ENCODE measurements around the gene NTRK2. TPM values are rescaled to one million over a fixed set of nuclear protein-coding genes. Genes with fewer than 3 reads are reported as not detected.

Gene NTRK2
- total and polyA plus RNA-seq, 4 donors, result 0.26 to 1.4 (median 0.56) TPM

DNA sequence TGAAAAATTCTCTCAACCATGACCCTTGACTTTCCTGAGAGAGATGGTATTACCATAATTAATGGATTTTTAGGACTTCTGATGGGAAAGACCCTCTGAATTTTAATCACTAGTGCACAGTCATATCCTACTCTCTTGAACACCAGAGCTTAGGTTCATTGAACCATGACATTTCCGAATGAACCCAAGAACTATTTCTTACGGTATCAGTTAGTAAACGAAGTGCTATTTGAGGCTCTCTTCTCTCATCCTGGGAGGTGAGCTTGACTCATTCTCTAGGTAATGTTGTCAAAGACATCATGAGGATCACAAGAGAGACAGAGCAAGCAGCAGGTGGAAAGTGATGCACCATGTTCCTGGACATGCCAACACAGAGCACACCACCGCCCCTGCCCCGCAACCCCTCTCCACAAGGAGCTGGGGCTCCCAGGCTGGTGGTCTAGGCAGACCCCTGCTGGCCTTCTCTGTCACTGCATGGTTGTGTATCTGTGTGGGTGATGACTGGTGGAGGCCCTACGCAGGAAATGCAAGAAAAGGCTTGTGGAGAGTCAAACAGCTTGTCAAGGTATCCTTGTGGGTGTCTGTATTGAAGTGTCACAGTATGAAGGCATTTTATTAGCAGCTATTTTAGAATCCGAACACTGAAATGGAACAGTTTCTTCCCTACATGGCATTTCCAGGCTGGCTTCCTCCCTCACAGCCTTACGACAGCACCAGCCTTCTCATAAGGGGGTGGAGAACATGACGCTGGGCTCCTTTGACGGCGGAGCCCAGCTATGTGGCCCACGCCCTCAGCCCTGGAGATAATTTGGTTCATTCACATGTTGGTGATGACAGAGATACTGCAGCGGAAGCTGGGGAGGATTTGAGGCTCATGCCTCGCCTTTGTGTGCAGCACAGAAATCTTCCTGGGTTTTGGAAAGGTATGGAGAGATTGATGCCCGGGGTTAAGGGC, 297.6 kb downstream of the NTRK2 start:
- H3K36me3 ChIP-seq (ENCODE audit: control insufficient read depth in 4 of 4, insufficient read depth in 3 of 4, low read depth in 1 of 4, low read length in 3 of 4), result no peaks in the 10 kb centered on the region
- 75% methylated on average over 15 of the region's 15 CpGs for WGBS
- no peaks in the 10 kb centered on the region for H3K4me1 ChIP-seq (ENCODE audit: control insufficient read depth in 4 of 4, insufficient read depth in 4 of 4, low read length in 3 of 4)
- H3K4me3 ChIP-seq (ENCODE audit: low read depth in 1 of 3, low read length in 3 of 3), result no peak overlapping the region
- H3K9me3 ChIP-seq (ENCODE audit: control insufficient read depth in 4 of 4, low read length in 3 of 4), result no peaks in the 10 kb centered on the region
- no peak overlapping the region for H3K9ac ChIP-seq (ENCODE audit: low read depth in 1 of 2, low read length in 2 of 2)
- no peak for TF ChIP-seq TAF1 (conservative IDR thresholded peaks at IDR 0.05)
- no peak for TF ChIP-seq REST (IDR thresholded peaks at IDR 0.05)
- no peak for TF ChIP-seq GABPA (IDR thresholded peaks at IDR 0.05 in 1 of 2, conservative IDR thresholded peaks at IDR 0.05 in 1 of 2)
- TF ChIP-seq SP1 (IDR thresholded peaks at IDR 0.05), result no peak
- no peak for TF ChIP-seq NR2F2 (IDR thresholded peaks at IDR 0.05)
- no peak for TF ChIP-seq FOXA2 (IDR thresholded peaks at IDR 0.05)
- no peak for TF ChIP-seq FOXA1 (IDR thresholded peaks at IDR 0.05)
- no peak for TF ChIP-seq HNF4A (conservative IDR thresholded peaks at IDR 0.05)
- TF ChIP-seq MAX (IDR thresholded peaks at IDR 0.05), result no peak
- no peak for TF ChIP-seq HNF4G (IDR thresholded peaks at IDR 0.05)
- TF ChIP-seq RAD21 (IDR thresholded peaks at IDR 0.05), result no peak
- TF ChIP-seq, protein P1, sequence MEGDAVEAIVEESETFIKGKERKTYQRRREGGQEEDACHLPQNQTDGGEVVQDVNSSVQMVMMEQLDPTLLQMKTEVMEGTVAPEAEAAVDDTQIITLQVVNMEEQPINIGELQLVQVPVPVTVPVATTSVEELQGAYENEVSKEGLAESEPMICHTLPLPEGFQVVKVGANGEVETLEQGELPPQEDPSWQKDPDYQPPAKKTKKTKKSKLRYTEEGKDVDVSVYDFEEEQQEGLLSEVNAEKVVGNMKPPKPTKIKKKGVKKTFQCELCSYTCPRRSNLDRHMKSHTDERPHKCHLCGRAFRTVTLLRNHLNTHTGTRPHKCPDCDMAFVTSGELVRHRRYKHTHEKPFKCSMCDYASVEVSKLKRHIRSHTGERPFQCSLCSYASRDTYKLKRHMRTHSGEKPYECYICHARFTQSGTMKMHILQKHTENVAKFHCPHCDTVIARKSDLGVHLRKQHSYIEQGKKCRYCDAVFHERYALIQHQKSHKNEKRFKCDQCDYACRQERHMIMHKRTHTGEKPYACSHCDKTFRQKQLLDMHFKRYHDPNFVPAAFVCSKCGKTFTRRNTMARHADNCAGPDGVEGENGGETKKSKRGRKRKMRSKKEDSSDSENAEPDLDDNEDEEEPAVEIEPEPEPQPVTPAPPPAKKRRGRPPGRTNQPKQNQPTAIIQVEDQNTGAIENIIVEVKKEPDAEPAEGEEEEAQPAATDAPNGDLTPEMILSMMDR (IDR thresholded peaks at IDR 0.05; ENCODE audit: low read depth, low read length, missing input control), result no peak
- H3K27ac ChIP-seq (ENCODE audit: low read depth in 1 of 2, low read length in 2 of 2), result no peak overlapping the region
- peaks cover 0 to 8% (median 0%) of the 10 kb centered on the region in 4 donors for H3K27me3 ChIP-seq (ENCODE audit: control insufficient read depth in 4 of 4, insufficient read depth in 4 of 4, low read length in 3 of 4)
- no peak for DNase-seq (ENCODE audit: low spot score)

- H3K27me3 ChIP-seq (ENCODE audit: control insufficient read depth in 4 of 4, insufficient read depth in 4 of 4, low read length in 3 of 4), result peaks cover 0 to 8% (median 0%) of the 10 kb centered on the region in 4 donors
- no peak overlapping the region for H3K4me3 ChIP-seq (ENCODE audit: low read depth in 1 of 3, low read length in 3 of 3)
- no peak overlapping the region for H3K27ac ChIP-seq (ENCODE audit: low read depth in 1 of 2, low read length in 2 of 2)
- TF ChIP-seq EGR1 (IDR thresholded peaks at IDR 0.05; ENCODE audit: low read depth in 2 of 2), result no peak
- no peak for TF ChIP-seq NR2F2 (IDR thresholded peaks at IDR 0.05)
- TF ChIP-seq, protein P2, sequence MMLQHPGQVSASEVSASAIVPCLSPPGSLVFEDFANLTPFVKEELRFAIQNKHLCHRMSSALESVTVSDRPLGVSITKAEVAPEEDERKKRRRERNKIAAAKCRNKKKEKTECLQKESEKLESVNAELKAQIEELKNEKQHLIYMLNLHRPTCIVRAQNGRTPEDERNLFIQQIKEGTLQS (IDR thresholded peaks at IDR 0.05), result no peak
- no peak for TF ChIP-seq SP1 (IDR thresholded peaks at IDR 0.05)
- TF ChIP-seq JUND (IDR thresholded peaks at IDR 0.05), result no peak
- no peak for TF ChIP-seq TAF1 (conservative IDR thresholded peaks at IDR 0.05)
- no peak for TF ChIP-seq GABPA (IDR thresholded peaks at IDR 0.05 in 1 of 2, conservative IDR thresholded peaks at IDR 0.05 in 1 of 2)
- no peaks in the 10 kb centered on the region for H3K9me3 ChIP-seq (ENCODE audit: control insufficient read depth in 4 of 4, low read length in 3 of 4)
- H3K9ac ChIP-seq (ENCODE audit: low read depth in 1 of 2, low read length in 2 of 2), result no peak overlapping the region
- DNase-seq (ENCODE audit: low spot score), result no peak
- H3K4me1 ChIP-seq (ENCODE audit: control insufficient read depth in 4 of 4, insufficient read depth in 4 of 4, low read length in 3 of 4), result no peaks in the 10 kb centered on the region
- WGBS, result 73% methylated on average over 4 of the region's 4 CpGs
- H3K36me3 ChIP-seq (ENCODE audit: control insufficient read depth in 4 of 4, insufficient read depth in 3 of 4, low read depth in 1 of 4, low read length in 3 of 4), result no peaks in the 10 kb centered on the region
Observed at GRCh38 chr9:84969084-84969483, 299.6 kb downstream of the NTRK2 start.
